COLO668 (cell line): ENCODE results near the gene HERPUD2.

Experiments used
- DNase-seq: peaks from one replicate; lab custom pipeline; 2025; ENCODE audit not compliant: unreplicated experiment; lab: John Stamatoyannopoulos, UW

The HERPUD2 gene

GRCh38 chr7:35694784-35695472 is at the start of gene HERPUD2:
TSS of gene HERPUD2 (minus strand) at chr7:35695135. CDS start at chr7:35694330, 805 bp downstream.
- peak; percentile 96 for DNase-seq

DNA sequence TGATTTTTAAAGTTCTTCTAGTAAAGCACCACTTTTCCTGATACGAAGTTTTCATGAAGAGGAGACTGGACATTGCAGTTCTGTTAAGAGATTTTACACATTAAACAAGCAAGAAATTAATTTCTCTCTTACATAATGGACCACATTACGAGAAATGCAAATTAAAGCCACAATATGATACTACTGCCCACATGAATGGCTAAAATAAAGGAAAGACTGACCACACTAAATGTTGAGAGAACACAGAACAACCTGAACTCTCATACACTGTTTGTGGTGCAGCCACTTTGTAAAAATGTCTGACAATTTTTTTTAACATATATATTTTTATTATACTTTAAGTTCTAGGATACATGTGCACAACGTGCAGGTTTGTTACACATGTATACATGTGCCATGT is 44.0 kb upstream of the HERPUD2 start:
- DNase-seq, result no peak

DNA sequence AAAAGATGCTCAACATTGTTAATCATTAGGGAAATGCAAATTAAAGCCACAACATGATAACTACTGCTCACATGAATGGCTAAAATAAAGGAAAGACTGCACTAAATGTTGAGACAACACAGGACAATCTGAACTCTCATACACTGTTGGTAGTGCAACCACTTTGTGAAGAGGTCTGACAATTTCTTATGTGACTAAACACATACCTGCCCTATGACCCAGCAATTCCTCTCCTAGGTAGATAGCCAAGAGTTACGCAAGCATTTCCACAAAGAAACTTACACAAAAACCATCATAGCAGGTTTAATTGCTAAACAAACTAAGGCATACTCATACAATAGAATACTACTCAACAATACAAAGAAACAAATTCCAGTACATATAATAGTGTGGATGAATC is 41.8 kb upstream of the HERPUD2 start:
- no peak for DNase-seq

- DNase-seq, result no peak
These were observed 40.5 kb upstream of the HERPUD2 start for GRCh38 chr7:35735396-35735795.

- DNase-seq, result no peak
These were observed 39.1 kb upstream of the HERPUD2 start for GRCh38 chr7:35734001-35734483.

- DNase-seq, result no peak
These were observed 36.4 kb upstream of the HERPUD2 start for GRCh38 chr7:35731349-35731748.

DNA sequence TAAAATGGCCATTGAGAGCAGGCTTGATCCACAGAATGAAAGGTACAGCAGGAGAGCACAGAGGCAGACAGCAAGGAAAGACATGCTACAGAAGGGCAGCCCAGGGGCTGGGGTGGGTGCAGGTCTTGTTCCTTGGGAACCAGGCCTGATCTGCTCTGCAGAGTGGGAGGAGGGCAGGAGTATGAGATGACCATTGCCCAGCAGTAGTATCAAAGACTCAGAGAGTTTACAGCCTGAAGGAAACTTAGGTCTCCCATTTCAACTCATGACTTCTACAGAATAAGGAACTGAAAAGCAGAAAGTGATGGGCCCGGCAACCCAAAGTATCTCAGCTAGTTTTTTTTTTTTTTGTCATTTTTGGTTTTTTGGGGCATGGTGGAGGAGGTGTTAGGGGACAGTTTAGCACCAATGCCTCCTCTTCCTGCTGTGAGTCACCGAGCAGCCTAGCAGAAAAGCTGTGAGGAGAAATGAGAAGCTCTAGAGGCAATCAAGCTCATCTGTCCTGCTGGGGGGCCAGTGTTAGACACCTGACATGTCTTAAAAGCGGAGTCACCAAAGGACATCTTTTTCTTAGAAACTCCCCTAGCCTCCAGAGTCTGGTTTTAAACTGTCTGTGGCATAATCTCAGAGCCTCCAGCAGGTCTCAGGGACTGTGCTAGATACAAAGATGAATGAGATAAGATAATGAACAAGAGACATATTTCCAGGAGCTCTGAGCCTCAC is 34.3 kb upstream of the HERPUD2 start:
- DNase-seq, result no peak

- DNase-seq, result no peak
These were observed 33.6 kb upstream of the HERPUD2 start for GRCh38 chr7:35728412-35729060.

- DNase-seq, result no peak
These were observed 32.6 kb upstream of the HERPUD2 start for GRCh38 chr7:35727571-35727970.

GRCh38 chr7:35726654-35727053 is 31.7 kb upstream of the HERPUD2 start:
- DNase-seq, result no peak

GRCh38 chr7:35725280-35725680 is 30.3 kb upstream of the HERPUD2 start:
- no peak for DNase-seq

- no peak for DNase-seq
These were observed 28.1 kb upstream of the HERPUD2 start for GRCh38 chr7:35723011-35723410.

DNA sequence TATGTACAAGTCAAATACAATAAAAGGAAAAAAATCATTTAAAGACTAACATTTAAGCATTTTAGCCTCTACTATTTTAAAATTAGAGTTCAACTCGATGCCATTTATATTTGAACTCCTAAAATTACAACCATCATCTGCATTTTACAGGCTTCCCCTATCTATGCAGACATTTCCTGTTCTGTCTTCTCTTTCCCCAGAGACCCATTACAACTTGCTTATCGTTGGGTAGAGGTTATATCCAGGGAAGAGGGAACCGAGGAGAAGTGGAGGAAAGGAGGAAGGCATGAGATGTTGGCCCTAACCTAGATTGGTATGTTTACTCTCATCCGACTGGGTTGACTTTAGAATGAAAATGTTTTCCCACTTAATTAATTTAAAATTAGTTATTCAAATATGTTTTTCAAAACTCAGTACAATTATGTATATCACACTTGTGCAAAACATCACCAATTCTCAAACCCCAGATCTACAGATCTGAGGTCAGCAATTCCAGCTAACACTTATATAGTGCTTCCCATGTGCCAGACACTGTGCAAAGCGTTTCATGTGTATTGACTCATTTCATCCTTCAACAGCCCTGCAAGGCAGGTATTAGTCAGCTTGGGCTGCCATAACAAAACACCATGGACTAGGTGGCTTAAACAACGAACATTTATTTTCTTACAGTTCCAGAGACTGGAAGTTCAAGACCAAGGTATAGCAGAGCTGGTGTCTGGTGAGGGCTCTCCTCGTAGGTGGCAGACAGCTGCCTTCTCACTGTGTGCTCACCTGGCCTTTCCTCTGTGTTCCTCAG is 27.3 kb upstream of the HERPUD2 start:
- no peak for DNase-seq

- no peak for DNase-seq
These were observed 26.4 kb upstream of the HERPUD2 start for GRCh38 chr7:35721288-35721687.

GRCh38 chr7:35720849-35721248 is 25.9 kb upstream of the HERPUD2 start:
- no peak for DNase-seq

GRCh38 chr7:35720032-35720431 is 25.1 kb upstream of the HERPUD2 start:
- no peak for DNase-seq

DNA sequence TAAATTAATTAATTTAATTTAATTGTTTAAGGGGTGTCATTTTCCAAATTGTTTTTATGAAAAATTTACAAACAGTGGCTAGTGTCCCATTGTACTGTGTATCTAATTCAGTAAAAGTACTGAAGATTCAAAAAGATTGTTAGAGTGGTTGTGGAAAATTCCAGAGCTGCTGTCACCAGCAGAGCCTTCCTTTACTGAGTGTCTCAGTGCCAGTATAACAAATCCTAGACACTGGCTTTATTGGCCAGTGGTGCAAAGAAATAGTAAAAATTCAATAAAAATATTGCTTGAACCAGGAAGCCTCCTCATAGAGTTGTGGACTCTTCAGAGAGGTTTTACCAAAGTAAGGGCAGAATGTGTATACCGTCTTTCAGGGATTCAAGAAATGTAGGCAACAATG is 23.1 kb upstream of the HERPUD2 start:
- DNase-seq, result no peak

GRCh38 chr7:35717516-35717915 is 22.6 kb upstream of the HERPUD2 start:
- DNase-seq, result no peak

DNA sequence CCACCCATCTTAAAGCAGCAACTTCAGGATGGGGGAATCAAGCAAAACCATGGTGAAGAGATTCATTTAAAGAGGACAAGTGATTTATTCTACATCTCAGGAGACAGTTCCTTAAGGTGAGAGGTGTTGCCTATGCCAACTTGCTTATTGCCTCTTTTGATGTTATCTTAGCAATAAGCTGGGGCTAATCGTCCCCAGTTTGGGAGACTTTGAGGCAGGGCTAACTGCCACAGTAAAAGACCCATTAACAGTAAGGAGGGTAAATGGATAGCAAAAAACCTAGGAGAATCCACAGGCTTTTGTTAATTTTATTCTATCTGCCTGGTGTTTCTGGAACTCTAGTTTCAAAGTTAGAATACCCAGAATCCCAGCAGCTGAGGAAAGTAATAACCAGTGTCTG is 22.1 kb upstream of the HERPUD2 start:
- no peak for DNase-seq

DNA sequence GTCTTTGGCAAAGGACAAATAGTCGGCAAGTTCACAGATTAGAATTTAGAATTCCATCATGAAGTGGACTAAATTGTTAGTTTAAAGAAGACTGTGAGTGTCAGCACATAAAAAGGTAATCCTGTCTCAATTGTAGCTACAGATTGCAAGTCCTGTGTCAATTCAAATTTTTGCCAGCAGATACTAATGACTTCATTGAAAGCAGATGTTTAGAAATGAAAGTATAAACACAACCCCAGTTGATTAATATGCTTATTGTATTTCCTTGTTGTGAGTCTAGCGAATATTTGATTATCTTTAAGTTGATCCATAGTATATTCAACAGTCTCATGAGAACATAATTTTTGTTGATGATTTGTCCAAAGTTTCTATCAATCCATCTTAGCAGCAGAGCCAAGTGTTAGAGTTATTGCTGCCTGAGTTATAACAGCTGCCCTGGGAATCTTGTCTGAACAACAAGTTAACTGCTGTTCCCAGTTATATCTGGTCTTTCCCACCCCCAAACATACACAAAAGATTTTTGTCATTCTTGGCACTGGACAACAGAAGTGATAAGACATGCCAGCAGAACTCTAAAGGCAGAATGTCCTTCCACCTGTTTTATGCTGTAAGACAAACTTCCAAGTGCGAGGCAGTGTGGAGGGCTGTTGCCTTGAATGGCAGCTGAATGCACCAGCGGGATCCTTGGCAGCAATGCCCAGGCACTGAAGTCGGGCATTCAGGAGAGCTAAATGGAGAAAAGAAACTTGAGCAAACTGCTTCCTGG is 21.3 kb upstream of the HERPUD2 start:
- no peak for DNase-seq
